ENCODE data around the gene TCN2.

DNA sequence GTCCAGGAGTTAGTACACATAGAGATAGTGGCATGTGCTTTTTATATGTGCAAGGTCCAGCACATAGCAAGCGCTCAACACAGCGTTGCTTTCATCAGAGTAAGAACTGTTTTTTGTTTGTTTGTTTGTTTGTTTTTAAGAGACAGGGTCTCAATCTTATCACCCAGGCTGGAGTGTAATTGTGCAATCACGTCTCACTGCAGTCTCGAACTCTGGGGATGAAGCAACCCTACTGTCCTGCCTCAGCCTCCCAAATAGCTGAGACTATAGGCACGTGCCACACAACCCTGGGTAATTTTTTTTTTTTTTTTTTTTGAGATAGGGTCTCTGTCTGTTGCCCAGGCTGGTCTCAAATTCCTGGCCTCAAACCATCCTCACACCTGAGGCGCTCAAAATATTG lies 10.8 kb downstream of the TCN2 start:
- TF ChIP-seq, protein P1, sequence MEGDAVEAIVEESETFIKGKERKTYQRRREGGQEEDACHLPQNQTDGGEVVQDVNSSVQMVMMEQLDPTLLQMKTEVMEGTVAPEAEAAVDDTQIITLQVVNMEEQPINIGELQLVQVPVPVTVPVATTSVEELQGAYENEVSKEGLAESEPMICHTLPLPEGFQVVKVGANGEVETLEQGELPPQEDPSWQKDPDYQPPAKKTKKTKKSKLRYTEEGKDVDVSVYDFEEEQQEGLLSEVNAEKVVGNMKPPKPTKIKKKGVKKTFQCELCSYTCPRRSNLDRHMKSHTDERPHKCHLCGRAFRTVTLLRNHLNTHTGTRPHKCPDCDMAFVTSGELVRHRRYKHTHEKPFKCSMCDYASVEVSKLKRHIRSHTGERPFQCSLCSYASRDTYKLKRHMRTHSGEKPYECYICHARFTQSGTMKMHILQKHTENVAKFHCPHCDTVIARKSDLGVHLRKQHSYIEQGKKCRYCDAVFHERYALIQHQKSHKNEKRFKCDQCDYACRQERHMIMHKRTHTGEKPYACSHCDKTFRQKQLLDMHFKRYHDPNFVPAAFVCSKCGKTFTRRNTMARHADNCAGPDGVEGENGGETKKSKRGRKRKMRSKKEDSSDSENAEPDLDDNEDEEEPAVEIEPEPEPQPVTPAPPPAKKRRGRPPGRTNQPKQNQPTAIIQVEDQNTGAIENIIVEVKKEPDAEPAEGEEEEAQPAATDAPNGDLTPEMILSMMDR (IDR thresholded peaks at IDR 0.05), result no peak
- TF ChIP-seq EP300 (IDR thresholded peaks at IDR 0.05) (no peak), POLR2A (IDR thresholded peaks at IDR 0.05) (no peak)
